Stimulated activated naive B cell treated with anti-CD40 and anti-IgM and Interleukin-4, amounts not matched to agents 10 μg/mL and 1 μg/mL and 100 μg/mL, for 72 hours (primary cell): ENCODE results near the gene CRYGN.
A peak's percentile ranks its signal among the peaks of the same experiment; 100 is the strongest.

Source experiments
- ATAC-seq, 2 donors: fragments of 150-1000 bp; cut with Tn5 transposase; replicated peaks; 2 replicates each; pipeline ENCODE4 v1.10.0; 2021; ENCODE audit warnings: moderate library complexity in 1 of 2
- DNase-seq: peaks from one replicate; pipeline ENCODE4 v3.0.0; 2021
- H3K27ac Mint-ChIP-seq: one replicate; pipeline ENCODE4 v1.8.0; 2022; ENCODE audit warnings: mild to moderate bottlenecking, mixed read lengths
- H3K27me3 Mint-ChIP-seq, 2 donors: one replicate each; pipeline ENCODE4 v1.8.0; 2022; ENCODE audit warnings: mixed read lengths in 2 of 2
- H3K36me3 Mint-ChIP-seq, 2 donors: one replicate each; pipeline ENCODE4 v1.8.0; 2022; ENCODE audit warnings: mixed read lengths in 2 of 2, mild to moderate bottlenecking in 1 of 2
- H3K4me1 Mint-ChIP-seq, 2 donors: one replicate each; pipeline ENCODE4 v1.8.0; 2022; ENCODE audit warnings: mixed read lengths in 2 of 2, mild to moderate bottlenecking in 1 of 2
- H3K4me3 Mint-ChIP-seq, 2 donors: one replicate each; pipeline ENCODE4 v1.8.0; 2022; ENCODE audit warnings: mild to moderate bottlenecking in 2 of 2, mixed read lengths in 2 of 2, moderate library complexity in 1 of 2
- H3K9me3 Mint-ChIP-seq, 2 donors: one replicate each; pipeline ENCODE4 v1.8.0; 2022; ENCODE audit warnings: mixed read lengths in 2 of 2, mild to moderate bottlenecking in 1 of 2

CRYGN gene

DNA sequence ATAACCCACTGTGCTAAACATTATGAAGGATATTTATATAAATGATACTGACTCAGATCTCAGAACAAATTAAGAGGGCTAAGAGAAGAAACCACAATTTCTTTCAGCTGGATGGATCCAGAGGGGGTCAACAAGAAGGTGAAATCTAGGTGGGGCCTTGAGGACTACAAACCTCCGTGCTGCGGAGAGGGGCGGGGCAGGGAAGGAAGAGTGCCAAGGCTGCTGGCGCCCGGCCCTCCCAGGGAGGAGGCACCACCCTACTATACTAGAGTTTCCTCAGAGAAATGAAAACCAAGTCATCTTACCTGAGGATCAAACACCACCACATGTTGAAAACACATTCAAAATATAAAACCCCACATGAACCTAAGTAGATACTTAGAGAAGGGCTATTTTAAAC is 29.3 kb upstream of the CRYGN start:
- H3K27me3 Mint-ChIP-seq = no peaks in the 10 kb centered on the region
- ATAC-seq (no peak), DNase-seq (no peak)
- peaks cover 0 to under 1% of the 10 kb centered on the region in 2 donors for H3K9me3 Mint-ChIP-seq
- H3K36me3 Mint-ChIP-seq = peaks cover 63 to 93% of the 10 kb centered on the region in 2 donors
- H3K27ac Mint-ChIP-seq = no peak overlapping the region
- peak overlapping the region in 1 of 2 donors; percentile 2 for H3K4me3 Mint-ChIP-seq
- peaks cover 37 to 52% of the 10 kb centered on the region in 2 donors for H3K4me1 Mint-ChIP-seq

DNA sequence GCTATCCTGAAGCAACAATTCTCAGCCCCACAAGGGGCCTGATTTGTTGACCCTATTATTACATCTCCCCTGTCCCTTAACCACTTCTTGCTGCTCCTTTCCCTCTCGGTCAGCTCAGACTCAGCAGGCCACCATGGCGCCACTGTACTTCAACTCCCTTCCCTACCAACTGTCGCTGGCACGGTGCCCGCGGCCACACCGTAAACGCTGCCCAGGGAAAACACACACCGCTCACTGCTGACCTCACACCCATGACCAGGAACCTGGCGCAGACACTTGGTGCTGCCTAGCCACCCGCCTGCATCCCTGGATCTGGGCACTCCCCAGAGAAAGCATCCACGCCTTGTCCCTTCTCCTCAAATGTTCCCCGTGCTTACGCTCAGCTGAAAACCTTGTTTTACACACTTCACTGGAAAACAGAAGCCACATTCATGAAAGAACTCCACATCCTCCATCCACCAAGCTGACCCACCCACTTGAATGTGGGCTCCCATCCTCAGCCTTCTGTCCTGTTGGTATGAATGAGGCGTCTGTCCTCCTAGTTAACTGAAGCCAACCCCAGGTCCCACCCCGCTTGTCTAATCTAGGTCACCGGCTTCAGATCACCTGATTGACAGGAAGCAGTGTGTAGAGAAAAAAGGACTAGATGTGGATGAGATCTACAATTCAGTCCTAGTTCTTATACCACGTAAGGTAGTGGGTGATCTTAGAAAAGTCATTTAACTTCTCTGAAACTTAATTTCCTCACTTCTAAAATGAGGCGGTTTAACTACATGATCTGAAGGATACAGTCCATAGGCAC is 28.5 kb upstream of the CRYGN start:
- no peak overlapping the region for H3K4me3 Mint-ChIP-seq
- peaks cover 6 to 8% of the 10 kb centered on the region in 2 donors for H3K9me3 Mint-ChIP-seq
- H3K27ac Mint-ChIP-seq = no peak overlapping the region
- no peak for DNase-seq
- H3K4me1 Mint-ChIP-seq = peaks cover 31 to 48% of the 10 kb centered on the region in 2 donors
- peaks cover 62 to 94% of the 10 kb centered on the region in 2 donors for H3K36me3 Mint-ChIP-seq
- no peaks in the 10 kb centered on the region for H3K27me3 Mint-ChIP-seq
- ATAC-seq = no peak

DNA sequence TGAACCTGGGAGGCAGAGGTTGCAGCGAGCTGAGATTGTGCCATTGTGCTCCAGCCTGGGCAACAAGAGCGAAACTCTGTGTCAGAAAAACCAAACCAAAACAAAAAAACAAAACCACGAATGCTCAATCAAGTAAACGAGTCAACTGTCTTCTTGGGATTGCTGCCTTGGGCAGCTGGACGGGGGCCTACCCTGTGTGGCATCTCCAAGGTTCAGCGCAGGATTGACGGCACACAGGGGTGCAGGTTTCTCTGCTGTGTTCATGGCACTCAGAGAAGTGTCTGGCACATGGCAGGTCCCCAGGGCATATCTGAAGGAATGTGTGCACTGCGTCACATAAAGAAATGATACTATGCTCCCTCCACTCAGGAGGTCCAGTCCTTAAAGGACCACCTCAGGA is 25.2 kb upstream of the CRYGN start:
- no peak overlapping the region for H3K27ac Mint-ChIP-seq
- no peak for DNase-seq
- peaks cover 66 to 90% of the 10 kb centered on the region in 2 donors for H3K36me3 Mint-ChIP-seq
- H3K4me1 Mint-ChIP-seq = peaks cover 10 to 19% of the 10 kb centered on the region in 2 donors
- peaks cover 14 to 20% of the 10 kb centered on the region in 2 donors for H3K9me3 Mint-ChIP-seq
- peaks cover 7 to 12% of the 10 kb centered on the region in 2 donors for H3K27me3 Mint-ChIP-seq
- no peak overlapping the region for H3K4me3 Mint-ChIP-seq
- ATAC-seq = no peak

DNA sequence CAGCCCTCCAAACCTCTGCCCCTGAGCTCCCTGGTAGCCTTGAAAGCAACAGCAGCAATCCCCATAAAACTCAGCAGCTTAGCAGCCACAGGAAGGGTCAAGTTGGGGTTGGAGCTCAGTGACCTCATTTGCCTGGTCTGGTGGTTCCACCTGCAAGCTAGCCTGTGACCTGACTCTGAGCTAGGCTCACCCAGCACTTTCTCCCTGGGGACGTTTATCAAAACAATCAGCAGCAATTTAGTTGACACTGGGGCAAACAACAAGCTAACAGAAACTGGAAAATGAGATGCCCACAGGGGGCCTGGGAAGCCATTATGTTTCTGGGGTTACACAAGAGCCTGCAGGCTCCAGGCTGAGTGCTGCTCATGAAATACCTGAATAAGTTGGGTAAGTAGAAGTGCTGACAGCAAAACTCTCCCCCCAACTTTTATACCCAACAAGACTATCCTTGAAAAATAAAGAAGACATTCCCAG is 22.4 kb upstream of the CRYGN start:
- DNase-seq (no peak), ATAC-seq (no peak)
- Mint-ChIP-seq H3K4me3 (no peak overlapping the region), H3K9me3 (peaks cover 14 to 22% of the 10 kb centered on the region in 2 donors), H3K27ac (no peak overlapping the region), H3K4me1 (peaks cover 0 to 3% of the 10 kb centered on the region in 2 donors), H3K36me3 (peaks cover 42 to 62% of the 10 kb centered on the region in 2 donors), H3K27me3 (peaks cover 9 to 20% of the 10 kb centered on the region in 2 donors)

DNA sequence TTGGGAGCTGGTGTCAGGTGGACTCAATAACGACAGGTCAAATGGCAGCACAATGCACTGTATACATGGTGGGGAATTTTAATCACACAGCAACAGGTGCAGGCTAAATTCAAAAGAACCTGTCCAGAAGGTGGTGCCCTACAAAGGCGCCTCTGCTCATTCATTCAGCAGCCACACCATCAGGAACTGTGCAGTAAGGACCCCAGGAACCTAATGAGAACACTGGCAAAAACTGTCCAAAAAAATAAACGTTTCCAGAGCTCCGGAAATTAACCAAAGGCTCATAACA is 21.9 kb upstream of the CRYGN start:
- Mint-ChIP-seq H3K36me3 (peaks cover 38 to 57% of the 10 kb centered on the region in 2 donors), H3K27ac (no peak overlapping the region), H3K4me1 (peaks cover 0 to 3% of the 10 kb centered on the region in 2 donors), H3K27me3 (peaks cover 9 to 20% of the 10 kb centered on the region in 2 donors), H3K4me3 (no peak overlapping the region), H3K9me3 (peaks cover 14 to 22% of the 10 kb centered on the region in 2 donors)
- DNase-seq = no peak
- peak; percentile 14 to 22 for ATAC-seq

DNA sequence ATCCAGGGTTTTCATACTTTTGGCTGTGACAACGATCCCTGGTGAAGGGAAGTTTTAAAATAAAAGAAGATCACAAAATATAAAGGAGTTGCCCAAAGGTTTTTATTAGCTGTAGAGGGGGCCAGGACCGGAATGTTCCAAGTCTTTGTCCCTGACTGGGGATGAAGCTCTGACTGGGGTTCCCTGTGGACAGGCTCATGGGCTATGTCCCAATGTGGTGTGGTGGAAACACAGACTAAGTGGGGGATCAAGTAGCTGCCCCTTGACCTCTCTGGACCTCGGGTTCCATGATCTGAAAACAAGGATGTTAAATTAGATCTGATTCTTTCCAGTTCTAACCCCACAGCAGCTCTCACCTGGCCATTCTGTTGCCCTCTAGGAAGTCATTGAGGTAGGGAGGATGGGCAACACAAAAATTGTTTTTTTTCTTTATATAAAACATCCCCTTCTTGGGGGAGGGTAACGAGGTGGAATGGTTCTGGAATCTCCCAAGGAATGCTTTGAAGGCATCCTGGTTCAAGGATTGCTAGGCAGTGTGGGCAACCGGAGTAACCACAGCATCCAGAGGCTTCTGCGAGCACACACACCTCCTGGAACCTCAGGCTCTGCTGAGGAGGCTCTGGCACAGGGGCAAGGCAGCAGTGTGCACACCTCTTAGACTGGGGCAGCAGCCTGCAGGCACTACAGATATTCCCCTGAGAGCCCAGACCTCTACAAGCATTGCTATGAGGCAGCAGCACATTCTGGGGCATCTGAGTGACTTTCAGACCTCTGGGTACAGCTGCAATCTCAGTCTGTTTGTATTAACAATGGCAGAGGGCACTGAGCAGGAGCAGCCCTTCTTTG is 21.4 kb upstream of the CRYGN start:
- ATAC-seq (peak; percentile 23 to 31), DNase-seq (no peak)
- Mint-ChIP-seq H3K4me3 (no peak overlapping the region), H3K36me3 (peaks cover 38 to 55% of the 10 kb centered on the region in 2 donors), H3K9me3 (peaks cover 14 to 22% of the 10 kb centered on the region in 2 donors), H3K27ac (no peak overlapping the region), H3K4me1 (peaks cover 0 to 3% of the 10 kb centered on the region in 2 donors), H3K27me3 (peaks cover 9 to 20% of the 10 kb centered on the region in 2 donors)

DNA sequence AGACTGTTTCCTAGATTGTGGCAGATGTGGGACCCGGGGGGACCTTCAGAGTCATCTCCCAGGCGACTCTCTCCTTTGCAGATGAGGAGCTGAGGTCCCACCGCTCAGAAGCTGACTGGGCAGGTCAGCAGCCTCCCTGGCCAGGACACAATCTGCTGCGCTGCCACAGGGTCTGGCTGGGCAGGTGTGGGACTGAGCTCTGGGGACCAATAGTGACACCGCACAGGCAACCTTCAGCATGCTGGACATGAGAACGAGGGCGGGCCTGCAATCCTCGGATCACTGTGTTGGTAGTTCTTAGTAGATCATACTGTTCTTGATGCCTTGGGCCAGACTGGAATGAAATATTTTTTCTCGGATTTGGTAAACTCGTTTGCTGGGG is 20.5 kb upstream of the CRYGN start:
- H3K36me3 Mint-ChIP-seq = peaks cover 30 to 47% of the 10 kb centered on the region in 2 donors
- H3K4me1 Mint-ChIP-seq = peaks cover 0 to 3% of the 10 kb centered on the region in 2 donors
- DNase-seq = no peak
- H3K4me3 Mint-ChIP-seq = no peak overlapping the region
- ATAC-seq = no peak
- peaks cover 9 to 20% of the 10 kb centered on the region in 2 donors for H3K27me3 Mint-ChIP-seq
- H3K27ac Mint-ChIP-seq = peak overlapping the region; percentile 3
- peaks cover 14 to 22% of the 10 kb centered on the region in 2 donors for H3K9me3 Mint-ChIP-seq

DNA sequence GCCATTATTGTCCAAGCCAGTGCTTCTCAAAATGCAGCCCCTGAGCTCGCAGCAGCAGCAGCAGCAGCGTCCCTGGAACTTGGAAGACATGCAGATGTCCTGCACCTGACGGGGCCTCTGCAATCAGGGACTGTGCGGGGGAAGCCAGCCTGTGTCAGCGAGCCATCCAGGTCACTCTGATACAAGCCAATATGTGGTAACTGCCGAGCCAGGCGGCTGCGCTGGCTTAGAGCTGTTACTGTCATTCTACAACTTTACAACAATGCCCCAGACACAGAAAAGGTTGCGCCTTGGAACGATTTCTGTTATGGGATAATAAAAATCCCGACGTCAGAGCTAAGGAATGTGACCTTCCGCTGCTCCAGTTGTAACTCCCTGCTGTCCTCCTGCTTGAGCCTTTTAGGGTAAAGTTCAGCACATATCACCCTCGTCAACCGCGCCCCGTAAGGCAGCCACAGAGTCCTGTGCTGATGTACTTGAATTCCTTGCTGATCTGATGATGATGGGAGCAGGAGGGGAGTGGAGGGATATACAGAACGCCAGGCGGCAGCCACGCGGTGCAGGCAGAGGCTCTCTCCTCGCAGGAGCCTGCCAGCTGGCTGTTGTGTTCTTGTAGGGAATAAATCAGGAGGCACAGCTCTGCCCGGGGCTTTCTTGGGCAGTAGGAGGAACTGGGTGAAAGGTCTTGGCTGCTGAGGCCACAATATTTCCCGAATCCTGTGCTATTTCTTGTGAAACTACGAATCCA is 20.0 kb upstream of the CRYGN start:
- H3K27ac Mint-ChIP-seq = no peak overlapping the region
- H3K9me3 Mint-ChIP-seq = peaks cover 14 to 22% of the 10 kb centered on the region in 2 donors
- peaks cover 9 to 20% of the 10 kb centered on the region in 2 donors for H3K27me3 Mint-ChIP-seq
- peaks cover 0 to 3% of the 10 kb centered on the region in 2 donors for H3K4me1 Mint-ChIP-seq
- H3K4me3 Mint-ChIP-seq = no peak overlapping the region
- H3K36me3 Mint-ChIP-seq = peaks cover 25 to 41% of the 10 kb centered on the region in 2 donors
- ATAC-seq (no peak), DNase-seq (no peak)

DNA sequence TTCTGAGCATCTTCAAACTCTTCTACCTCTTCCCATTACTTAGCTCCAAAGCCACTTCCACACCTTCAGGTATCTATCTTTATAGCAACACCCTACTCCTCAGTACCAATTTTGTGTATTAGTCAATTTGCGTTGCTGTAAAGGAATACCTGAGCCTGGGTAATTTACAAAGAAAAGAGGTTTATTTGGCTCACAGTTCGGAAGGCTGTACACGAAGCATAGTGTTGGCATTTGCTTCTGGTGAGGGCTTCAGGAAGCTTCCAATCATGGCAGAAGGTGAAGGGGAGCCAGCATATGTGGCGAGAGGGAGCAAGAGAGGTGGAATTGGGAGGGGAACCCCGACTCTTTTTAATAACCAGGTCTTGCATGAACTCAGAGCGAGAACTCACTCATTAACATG is 17.6 kb upstream of the CRYGN start:
- no peak overlapping the region for H3K4me3 Mint-ChIP-seq
- H3K9me3 Mint-ChIP-seq = peaks cover 0 to 9% of the 10 kb centered on the region in 2 donors
- H3K4me1 Mint-ChIP-seq = peaks cover 0 to 3% of the 10 kb centered on the region in 2 donors
- no peak for ATAC-seq
- peaks cover 6 to 17% of the 10 kb centered on the region in 2 donors for H3K36me3 Mint-ChIP-seq
- no peak overlapping the region for H3K27ac Mint-ChIP-seq
- peaks cover 9 to 20% of the 10 kb centered on the region in 2 donors for H3K27me3 Mint-ChIP-seq
- no peak for DNase-seq

DNA sequence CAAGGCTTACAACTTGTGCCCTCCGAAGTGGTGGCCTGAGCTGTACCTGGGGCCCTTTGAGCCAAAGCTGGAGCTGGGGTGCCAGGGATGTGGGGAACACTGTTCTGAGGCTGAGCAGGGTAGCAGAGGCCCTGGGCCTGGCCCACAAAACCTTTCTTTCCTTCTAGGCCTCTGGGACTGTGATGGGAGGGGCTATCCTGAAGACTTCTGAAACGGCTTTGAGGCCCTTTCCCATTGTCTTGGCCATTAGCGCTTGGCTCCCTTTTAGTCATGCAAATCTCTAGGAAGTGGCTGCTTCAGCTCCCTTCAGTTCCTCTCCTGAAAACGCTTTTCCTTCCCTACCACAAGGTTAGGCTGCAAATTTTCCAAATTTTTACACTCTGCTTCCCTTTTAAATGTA is 16.8 kb upstream of the CRYGN start:
- Mint-ChIP-seq H3K4me3 (no peak overlapping the region), H3K36me3 (peaks cover 3 to 10% of the 10 kb centered on the region in 2 donors), H3K27ac (no peak overlapping the region), H3K4me1 (peaks cover 0 to 3% of the 10 kb centered on the region in 2 donors), H3K9me3 (peaks cover 0 to 4% of the 10 kb centered on the region in 2 donors), H3K27me3 (peaks cover 9 to 28% of the 10 kb centered on the region in 2 donors)
- DNase-seq = no peak
- no peak for ATAC-seq

DNA sequence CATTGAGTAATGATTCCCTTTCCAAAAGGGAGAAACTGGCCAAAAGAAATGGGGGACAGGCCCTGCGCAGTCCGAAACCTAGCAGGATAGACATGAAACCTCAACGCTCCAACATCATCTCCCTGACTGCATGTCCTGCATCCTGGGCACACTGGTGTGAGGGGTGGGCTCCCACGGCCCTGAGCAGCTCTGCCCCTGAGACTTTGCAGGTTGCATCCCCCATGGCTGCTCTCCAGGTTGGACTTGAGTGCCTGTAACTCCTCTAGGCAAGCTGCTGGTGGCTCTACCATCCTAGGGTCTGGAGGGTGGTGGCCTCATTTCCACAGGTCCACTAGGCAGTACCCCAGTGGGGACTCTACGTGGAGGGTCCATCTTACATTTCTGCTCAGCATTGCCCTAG is 16.3 kb upstream of the CRYGN start:
- H3K4me3 Mint-ChIP-seq = no peak overlapping the region
- peaks cover 0 to 3% of the 10 kb centered on the region in 2 donors for H3K4me1 Mint-ChIP-seq
- ATAC-seq (no peak), DNase-seq (no peak)
- no peak overlapping the region for H3K27ac Mint-ChIP-seq
- peaks cover 0 to 4% of the 10 kb centered on the region in 2 donors for H3K9me3 Mint-ChIP-seq
- H3K36me3 Mint-ChIP-seq = peaks cover 2 to 7% of the 10 kb centered on the region in 2 donors
- peaks cover 9 to 32% of the 10 kb centered on the region in 2 donors for H3K27me3 Mint-ChIP-seq

DNA sequence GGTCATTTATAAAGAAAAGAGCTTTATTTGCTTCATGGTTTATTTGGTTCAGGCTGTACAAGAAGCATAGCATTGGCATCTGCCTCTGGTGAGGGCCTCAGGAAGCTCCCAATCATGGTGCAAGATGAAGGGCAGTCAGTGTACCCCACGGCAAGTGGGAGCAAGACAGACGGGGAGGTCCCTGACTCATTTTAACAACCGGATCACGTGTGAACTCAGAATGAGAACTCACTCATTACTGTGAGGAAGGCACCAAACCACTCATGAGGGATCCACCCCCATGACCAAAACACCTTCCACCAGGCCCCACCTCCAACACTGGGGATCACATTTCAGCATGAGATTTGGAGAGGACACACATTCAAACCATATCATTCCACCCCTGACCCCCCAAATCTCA is 15.7 kb upstream of the CRYGN start:
- Mint-ChIP-seq H3K27ac (no peak overlapping the region), H3K36me3 (peaks cover 0 to 3% of the 10 kb centered on the region in 2 donors), H3K9me3 (peaks cover 0 to 1% of the 10 kb centered on the region in 2 donors), H3K4me1 (peaks cover 0 to 3% of the 10 kb centered on the region in 2 donors), H3K4me3 (no peak overlapping the region), H3K27me3 (peaks cover 7 to 32% of the 10 kb centered on the region in 2 donors)
- no peak for ATAC-seq
- DNase-seq = no peak

DNA sequence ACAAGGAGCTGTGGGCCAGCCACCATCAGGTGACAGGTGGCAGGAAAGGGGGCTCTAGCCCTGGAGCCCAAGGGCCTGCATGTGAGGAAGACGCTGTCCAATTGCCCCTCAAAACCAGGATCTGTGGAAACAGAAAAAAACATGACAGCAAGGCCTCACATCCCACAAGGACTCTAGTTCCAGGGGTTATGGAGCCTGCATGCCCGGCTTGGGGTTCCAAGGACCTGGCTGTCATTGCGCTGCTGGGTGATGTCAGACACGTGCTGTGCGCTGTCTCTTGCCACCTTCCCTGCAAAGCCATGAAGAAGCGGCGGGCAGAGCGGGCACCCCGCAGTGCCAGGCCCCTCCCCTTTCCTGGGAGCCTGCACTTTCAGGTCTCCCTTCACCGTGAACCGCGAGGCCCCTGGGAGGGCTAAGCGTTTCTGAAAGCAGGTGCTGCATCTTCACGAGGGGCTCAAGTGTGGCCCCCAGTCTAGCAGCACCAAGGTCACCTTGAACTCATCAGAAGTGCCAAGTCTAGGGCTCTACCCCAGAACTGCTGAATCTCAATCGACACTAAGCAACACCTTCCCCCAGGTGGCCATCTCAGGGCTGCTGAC is 15.1 kb upstream of the CRYGN start:
- H3K4me3 Mint-ChIP-seq = no peak overlapping the region
- no peaks in the 10 kb centered on the region for H3K36me3 Mint-ChIP-seq
- no peak overlapping the region for H3K27ac Mint-ChIP-seq
- peaks cover 0 to 1% of the 10 kb centered on the region in 2 donors for H3K9me3 Mint-ChIP-seq
- H3K27me3 Mint-ChIP-seq = peaks cover under 1 to 30% of the 10 kb centered on the region in 2 donors
- peaks cover 0 to 3% of the 10 kb centered on the region in 2 donors for H3K4me1 Mint-ChIP-seq
- ATAC-seq = no peak
- DNase-seq = no peak
